Measurements from ENCODE around the gene RSAD1.

The RSAD1 gene

DNA sequence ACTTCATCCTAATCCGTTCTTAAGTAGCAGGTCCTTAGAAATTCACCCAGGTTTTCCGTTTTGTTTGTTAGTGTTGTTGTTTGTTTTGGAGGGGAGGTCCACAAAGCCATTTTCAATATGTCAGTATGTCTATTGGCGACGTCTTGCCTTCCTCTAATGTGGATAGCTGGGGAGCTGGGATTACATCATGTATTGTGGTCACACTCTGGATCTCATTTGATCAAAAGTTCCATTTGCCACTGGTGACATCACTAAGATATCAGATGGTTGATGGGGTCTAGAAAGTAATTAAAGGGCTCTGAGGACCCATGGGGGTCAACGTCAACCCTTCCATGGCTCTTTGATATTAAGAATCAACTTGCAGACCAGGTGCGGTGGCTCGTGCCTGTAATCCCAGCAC, 51.2 kb downstream of the RSAD1 start:
- Histone ChIP-seq H3K79me2 (ENCODE audit: insufficient read depth, low read length) (no peaks in the 10 kb centered on the region), H3K36me3 (ENCODE audit: low read length) (no peaks in the 10 kb centered on the region), H3K9ac (ENCODE audit: low read length) (no peak overlapping the region), H3K4me2 (ENCODE audit: low read depth, low read length, poor library complexity, severe bottlenecking) (no peak overlapping the region), H3K27ac (ENCODE audit: low read depth, low read length) (no peak overlapping the region), H3K4me3 (ENCODE audit: insufficient read depth, low read length, poor library complexity, severe bottlenecking) (no peak overlapping the region), H3K9me2 (replicated peaks; ENCODE audit: insufficient read depth, low read length) (no peaks in the 10 kb centered on the region), H3K27me3 (ENCODE audit: low read length) (no peaks in the 10 kb centered on the region), H3F3A (ENCODE audit: insufficient read depth) (no peaks in the 10 kb centered on the region), H3K9me3 (ENCODE audit: insufficient read depth, low read length) (no peaks in the 10 kb centered on the region), H4K20me1 (ENCODE audit: low read depth, low read length) (no peaks in the 10 kb centered on the region), H2AFZ (ENCODE audit: low read depth, low read length, severe bottlenecking) (no peak overlapping the region)
- TF ChIP-seq CTCF (IDR thresholded peaks at IDR 0.05; ENCODE audit: insufficient read depth, low read length, poor library complexity, severe bottlenecking) (no peak), EZH2phosphoT487 (conservative IDR thresholded peaks at IDR 0.05; ENCODE audit: low read length) (no peak)

DNA sequence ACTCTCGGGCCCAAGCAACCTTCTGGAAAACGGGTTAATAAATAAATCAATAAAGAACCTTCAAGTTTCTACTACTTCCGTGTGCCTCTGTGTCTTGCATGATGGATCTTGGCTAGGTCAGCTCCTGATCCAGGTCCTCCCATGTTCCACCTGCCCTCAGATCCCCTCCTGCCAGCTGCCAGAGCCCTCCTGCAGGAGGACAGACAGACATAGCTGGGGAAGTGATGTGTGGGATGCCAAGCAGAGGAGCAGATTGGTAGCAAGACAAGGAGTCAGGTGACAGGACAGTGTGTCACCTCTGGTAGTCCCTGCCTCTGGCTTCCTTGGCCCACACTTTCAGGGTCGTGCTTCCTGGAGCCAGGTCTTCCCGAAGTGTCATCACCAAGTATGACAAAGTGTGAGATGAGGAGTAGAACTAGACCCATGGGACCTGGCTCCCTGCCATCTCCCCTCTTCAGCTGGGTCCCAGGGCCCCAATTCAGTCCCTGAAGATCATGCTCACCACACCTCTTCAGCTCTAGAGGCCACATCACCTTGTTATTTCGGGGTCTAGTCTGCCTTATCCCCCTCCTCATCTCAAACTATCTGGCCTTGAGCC, 52.9 kb downstream of the RSAD1 start:
- no peaks in the 10 kb centered on the region for H3F3A ChIP-seq (ENCODE audit: insufficient read depth)
- H3K36me3 ChIP-seq (ENCODE audit: low read length), result no peaks in the 10 kb centered on the region
- H3K27ac ChIP-seq (ENCODE audit: low read depth, low read length), result no peak overlapping the region
- H3K9me3 ChIP-seq (ENCODE audit: insufficient read depth, low read length), result no peaks in the 10 kb centered on the region
- no peaks in the 10 kb centered on the region for H3K9me2 ChIP-seq (replicated peaks; ENCODE audit: insufficient read depth, low read length)
- H3K27me3 ChIP-seq (ENCODE audit: low read length), result no peaks in the 10 kb centered on the region
- no peaks in the 10 kb centered on the region for H3K79me2 ChIP-seq (ENCODE audit: insufficient read depth, low read length)
- TF ChIP-seq EZH2phosphoT487 (conservative IDR thresholded peaks at IDR 0.05; ENCODE audit: low read length), result no peak
- TF ChIP-seq CTCF (IDR thresholded peaks at IDR 0.05; ENCODE audit: insufficient read depth, low read length, poor library complexity, severe bottlenecking), result no peak
- H3K4me2 ChIP-seq (ENCODE audit: low read depth, low read length, poor library complexity, severe bottlenecking), result no peak overlapping the region
- H3K9ac ChIP-seq (ENCODE audit: low read length), result no peak overlapping the region
- no peak overlapping the region for H3K4me3 ChIP-seq (ENCODE audit: insufficient read depth, low read length, poor library complexity, severe bottlenecking)
- H4K20me1 ChIP-seq (ENCODE audit: low read depth, low read length), result no peaks in the 10 kb centered on the region
- no peak overlapping the region for H2AFZ ChIP-seq (ENCODE audit: low read depth, low read length, severe bottlenecking)

GRCh38 chr17:50532452-50533024, 53.9 kb downstream of the RSAD1 start, which contains the start of gene EPN3:
TSS of gene EPN3 (plus strand) at chr17:50532735. CDS start at chr17:50536557, 3,822 bp downstream.
- TF ChIP-seq EZH2phosphoT487 (conservative IDR thresholded peaks at IDR 0.05; ENCODE audit: low read length) (no peak), CTCF (IDR thresholded peaks at IDR 0.05; ENCODE audit: insufficient read depth, low read length, poor library complexity, severe bottlenecking) (no peak)
- H3F3A ChIP-seq (ENCODE audit: insufficient read depth), result no peaks in the 10 kb centered on the region
- no peaks in the 10 kb centered on the region for H3K79me2 ChIP-seq (ENCODE audit: insufficient read depth, low read length)
- H3K27me3 ChIP-seq (ENCODE audit: low read length), result no peaks in the 10 kb centered on the region
- H3K4me2 ChIP-seq (ENCODE audit: low read depth, low read length, poor library complexity, severe bottlenecking), result no peak within 1 kb of the TSS
- no peak within 1 kb of the TSS for H3K4me3 ChIP-seq (ENCODE audit: insufficient read depth, low read length, poor library complexity, severe bottlenecking)
- H4K20me1 ChIP-seq (ENCODE audit: low read depth, low read length), result no peaks in the 10 kb centered on the region
- H3K9me3 ChIP-seq (ENCODE audit: insufficient read depth, low read length), result no peaks in the 10 kb centered on the region
- no peaks in the 10 kb centered on the region for H3K36me3 ChIP-seq (ENCODE audit: low read length)
- H3K27ac ChIP-seq (ENCODE audit: low read depth, low read length), result no peak within 1 kb of the TSS
- H3K9ac ChIP-seq (ENCODE audit: low read length), result no peak within 1 kb of the TSS
- no peaks in the 10 kb centered on the region for H3K9me2 ChIP-seq (replicated peaks; ENCODE audit: insufficient read depth, low read length)
- no peak within 1 kb of the TSS for H2AFZ ChIP-seq (ENCODE audit: low read depth, low read length, severe bottlenecking)
